HG02943 (cell line): ENCODE data around the gene FHIT.

ENCODE experiments used
- ATAC-seq: cut with Tn5 transposase; IDR thresholded peaks from one replicate; pipeline ENCODE4 v1.9.1; 2021; ENCODE audit warnings: mild to moderate bottlenecking, low read depth, moderate library complexity; ENCODE audit not compliant: unreplicated experiment

Gene FHIT

DNA sequence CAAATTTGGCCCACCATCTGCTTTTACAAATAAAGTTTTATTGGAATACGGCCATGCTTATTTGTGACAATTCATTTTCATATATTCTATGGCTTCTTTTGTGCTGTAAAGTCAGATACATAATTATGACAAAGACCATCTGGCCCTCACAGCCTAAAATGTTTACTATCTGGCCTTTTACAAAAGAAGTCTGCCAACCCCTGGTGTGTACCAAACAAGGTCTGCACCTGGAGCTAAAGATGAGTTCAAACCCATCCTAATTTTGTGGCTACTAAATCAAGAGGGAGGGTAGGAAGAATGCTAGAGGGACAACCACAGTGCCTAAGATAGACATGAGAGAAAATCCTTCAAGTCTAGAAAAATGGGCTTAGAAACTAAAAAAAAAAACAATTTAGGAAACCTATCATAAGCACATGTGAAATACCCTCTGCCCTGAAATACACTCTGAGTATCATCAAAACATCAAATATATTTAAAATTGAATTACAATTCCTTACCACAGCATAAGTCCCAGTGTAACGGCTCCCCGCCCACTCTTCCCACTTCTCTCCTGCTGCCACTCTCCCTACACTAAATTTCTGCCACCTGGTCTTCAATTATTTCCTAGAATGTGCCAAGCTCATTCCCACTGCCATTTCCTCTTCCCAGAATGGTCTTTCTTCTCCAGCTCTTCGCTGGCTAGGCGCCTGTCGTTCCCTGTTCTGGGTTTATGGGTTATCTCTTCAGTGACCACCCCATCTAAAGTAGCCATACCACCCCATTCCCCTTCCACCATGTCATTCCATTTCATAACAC is 1250.7 kb downstream of the FHIT start:
- ATAC-seq, result no peak

GRCh38 chr3:59998058-59998457 is 1253.2 kb downstream of the FHIT start:
- ATAC-seq, result no peak

GRCh38 chr3:59997583-59997982 is 1253.7 kb downstream of the FHIT start:
- no peak for ATAC-seq

DNA sequence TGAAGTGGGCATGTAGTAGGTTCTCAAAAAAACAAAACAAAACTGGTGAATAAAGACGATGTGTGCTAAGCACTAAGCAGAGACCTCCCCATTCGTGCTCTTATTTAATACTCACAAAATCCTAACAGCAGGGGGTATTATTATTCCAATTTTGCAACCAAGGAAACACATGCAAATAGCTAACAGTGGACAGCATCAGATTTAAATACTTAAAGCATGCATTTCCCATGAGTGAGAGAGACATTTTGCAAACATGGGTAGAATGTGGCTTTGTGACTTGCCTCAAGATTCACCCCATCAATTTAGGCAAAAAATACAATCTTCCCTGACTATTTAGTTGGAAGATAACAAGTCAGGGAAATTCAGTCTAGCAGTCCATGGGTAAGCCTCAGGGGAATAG is 1255.2 kb downstream of the FHIT start:
- ATAC-seq, result no peak

GRCh38 chr3:59995563-59995962 is 1255.7 kb downstream of the FHIT start:
- no peak for ATAC-seq

DNA sequence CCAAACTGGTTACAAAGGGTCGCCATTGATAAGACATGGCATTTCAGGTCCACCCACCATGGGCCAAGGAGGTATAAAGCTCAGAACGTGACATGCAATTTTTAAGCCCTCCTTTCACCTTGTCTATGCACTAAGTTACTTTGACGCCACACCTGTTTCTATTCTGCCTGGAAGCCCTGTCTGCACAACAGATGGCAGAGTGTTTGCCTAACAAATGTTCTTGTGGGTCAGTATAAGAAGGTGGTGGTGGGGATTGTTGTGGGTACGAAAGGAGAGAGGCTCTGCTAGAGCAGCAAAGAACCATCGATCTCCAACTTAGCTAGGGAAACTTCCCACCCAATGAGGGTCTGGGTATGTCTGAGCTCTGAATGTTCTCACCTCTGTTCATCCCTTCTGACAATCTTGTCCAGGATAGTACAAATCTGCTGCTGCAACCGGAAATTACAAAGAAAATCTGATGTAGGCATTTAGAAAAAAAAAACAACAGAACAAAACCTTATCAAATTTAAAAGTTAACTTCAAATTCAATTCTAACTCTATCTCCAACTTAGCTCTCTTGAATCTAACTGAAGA is 1256.4 kb downstream of the FHIT start:
- no peak for ATAC-seq

- no peak for ATAC-seq
Observed at GRCh38 chr3:59992578-59992977, 1258.7 kb downstream of the FHIT start.

DNA sequence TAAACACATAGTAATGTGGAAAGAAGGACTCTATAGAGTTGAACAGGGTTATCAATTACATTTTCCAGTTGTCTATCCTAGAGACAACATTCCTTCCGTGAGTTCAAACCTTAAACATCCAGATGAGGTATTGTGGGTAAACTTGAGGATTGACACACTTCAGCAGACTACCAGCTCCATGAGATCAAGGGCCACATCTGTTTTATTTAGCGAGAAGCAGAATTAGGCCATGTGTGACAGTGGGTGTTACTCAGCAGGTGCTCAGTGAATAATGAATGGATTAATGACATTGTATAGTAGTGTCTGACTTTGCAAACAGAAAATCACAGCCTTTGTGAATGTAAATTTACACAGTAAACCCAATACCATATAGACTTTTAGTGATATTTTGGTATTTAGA is 1260.3 kb downstream of the FHIT start:
- ATAC-seq, result no peak

DNA sequence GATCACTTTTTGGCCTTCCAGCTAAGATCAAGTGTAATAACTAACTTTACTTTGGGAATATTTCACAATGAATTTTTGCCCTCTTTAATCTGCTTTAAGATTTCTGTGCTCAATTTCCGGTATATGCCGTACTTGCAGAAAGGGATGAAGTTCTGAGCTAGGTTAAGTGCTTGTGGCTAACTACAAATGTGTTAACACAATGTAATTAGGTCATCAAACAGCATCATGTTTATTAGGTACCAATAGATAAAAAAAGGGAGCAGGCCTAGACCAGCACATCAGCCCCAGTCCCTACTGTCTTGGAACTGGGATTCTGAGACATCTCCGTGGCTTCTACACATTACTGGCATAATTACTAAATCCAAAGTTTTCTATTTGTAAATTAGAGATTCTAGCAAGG is 1268.7 kb downstream of the FHIT start:
- no peak for ATAC-seq

GRCh38 chr3:59981377-59981776 is 1269.9 kb downstream of the FHIT start:
- ATAC-seq, result no peak

GRCh38 chr3:59980576-59980975 is 1270.7 kb downstream of the FHIT start:
- ATAC-seq, result no peak

- ATAC-seq, result no peak
Observed at GRCh38 chr3:59979542-59979941, 1271.7 kb downstream of the FHIT start.

DNA sequence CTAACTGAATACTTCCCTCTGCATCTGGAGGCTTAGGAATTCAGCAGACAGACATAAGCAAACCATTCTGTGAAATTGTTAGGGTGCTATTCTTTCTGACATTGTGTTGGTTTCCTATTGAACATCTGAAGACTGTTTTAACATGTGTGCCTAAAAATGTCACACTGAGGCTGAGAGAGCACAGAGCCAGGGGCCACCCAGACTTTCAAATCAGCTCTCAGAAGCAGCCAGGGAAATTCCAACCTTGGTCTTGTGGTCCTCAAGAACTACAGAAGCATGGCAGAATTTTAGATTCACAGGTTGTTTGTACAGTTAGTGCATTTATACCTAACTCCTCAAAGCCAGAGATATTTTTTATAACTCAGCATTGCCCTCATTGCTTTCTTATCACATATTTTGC is 1272.3 kb downstream of the FHIT start:
- no peak for ATAC-seq

GRCh38 chr3:59970796-59971195 is 1280.5 kb downstream of the FHIT start:
- no peak for ATAC-seq

- no peak for ATAC-seq
Observed at GRCh38 chr3:59970376-59970775, 1280.9 kb downstream of the FHIT start.

DNA sequence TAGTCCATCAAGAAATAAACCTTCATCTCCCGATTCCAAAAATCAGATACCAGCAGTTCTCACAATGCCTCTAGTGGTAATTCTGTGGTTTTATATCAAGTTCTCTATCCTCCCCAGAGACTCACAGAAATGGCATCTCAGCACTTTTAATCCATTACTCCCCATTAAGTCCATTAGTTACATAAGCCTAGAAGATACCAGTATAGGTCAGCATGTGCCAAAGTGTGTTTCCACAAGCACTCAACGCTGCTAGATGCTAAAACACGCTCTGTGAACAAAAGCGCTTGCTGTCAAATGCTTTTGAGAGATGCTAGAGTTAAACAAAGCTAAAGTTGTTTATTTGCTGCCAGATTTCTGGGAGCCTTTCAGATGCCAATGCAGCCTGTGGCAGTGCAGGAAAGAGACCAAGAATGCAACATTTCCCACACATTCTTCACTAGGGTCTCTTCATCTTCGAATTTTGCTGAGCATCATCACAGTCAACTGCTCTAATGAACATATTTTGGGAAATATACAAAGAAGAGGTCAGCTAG is 1282.7 kb downstream of the FHIT start:
- ATAC-seq, result no peak

- ATAC-seq, result no peak
Observed at GRCh38 chr3:59963676-59964075, 1287.6 kb downstream of the FHIT start.

GRCh38 chr3:59957150-59957549 is 1294.1 kb downstream of the FHIT start:
- ATAC-seq, result no peak

- ATAC-seq, result no peak
Observed at GRCh38 chr3:59953104-59953503, 1298.1 kb downstream of the FHIT start.

DNA sequence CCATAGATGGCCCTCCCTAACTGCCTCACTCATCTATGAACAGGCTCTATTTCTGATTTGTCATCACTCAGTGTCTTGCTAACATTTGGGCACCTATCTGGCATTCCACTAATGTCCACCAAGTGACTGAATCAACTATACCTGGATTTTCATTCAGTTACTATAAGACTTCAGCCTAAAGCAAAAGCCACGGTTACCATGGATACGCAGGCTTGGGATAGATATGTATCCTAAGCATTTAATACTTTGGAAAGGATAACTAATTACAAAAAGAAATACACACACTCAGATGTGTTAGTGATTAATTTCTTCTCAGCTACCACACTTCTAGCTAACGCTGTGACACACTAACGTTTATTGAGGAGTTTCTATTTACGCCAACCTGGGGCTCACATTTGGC is 1301.9 kb downstream of the FHIT start:
- ATAC-seq, result no peak

- no peak for ATAC-seq
Observed at GRCh38 chr3:59946401-59946800, 1304.9 kb downstream of the FHIT start.

- ATAC-seq, result no peak
Observed at GRCh38 chr3:59940718-59941117, 1310.5 kb downstream of the FHIT start.
